ENCODE results near the gene HOXB5.

Gene HOXB5

DNA sequence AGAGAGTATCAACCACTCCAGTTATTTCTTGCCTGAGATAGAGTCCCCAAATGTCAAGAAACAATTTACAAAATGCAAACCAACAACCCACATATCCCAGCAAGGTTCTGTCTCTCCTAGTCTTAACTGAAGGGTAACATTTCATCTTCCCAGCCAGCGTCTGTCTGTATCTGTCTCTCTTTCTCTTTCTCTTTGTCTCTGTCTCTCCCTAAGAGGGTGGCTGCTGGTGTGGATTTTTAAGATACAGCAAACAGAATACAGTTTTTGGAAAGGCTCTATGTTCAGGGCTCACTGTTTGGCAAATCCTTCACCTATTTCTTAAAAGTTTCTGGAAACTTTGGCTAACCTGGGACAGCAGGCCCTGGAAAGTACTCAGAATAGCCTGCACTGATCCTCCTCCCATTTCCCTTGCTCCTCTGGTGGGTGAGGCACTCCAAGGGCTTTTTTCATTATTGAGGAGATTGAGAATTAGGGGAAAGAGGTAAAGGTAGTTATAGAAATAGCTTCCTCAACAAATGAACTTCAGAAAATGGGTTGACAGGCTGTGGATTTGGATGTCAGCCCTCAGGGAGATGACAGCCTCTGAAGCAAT is 21.7 kb downstream of the HOXB5 start:
- no peak for DNase-seq

DNA sequence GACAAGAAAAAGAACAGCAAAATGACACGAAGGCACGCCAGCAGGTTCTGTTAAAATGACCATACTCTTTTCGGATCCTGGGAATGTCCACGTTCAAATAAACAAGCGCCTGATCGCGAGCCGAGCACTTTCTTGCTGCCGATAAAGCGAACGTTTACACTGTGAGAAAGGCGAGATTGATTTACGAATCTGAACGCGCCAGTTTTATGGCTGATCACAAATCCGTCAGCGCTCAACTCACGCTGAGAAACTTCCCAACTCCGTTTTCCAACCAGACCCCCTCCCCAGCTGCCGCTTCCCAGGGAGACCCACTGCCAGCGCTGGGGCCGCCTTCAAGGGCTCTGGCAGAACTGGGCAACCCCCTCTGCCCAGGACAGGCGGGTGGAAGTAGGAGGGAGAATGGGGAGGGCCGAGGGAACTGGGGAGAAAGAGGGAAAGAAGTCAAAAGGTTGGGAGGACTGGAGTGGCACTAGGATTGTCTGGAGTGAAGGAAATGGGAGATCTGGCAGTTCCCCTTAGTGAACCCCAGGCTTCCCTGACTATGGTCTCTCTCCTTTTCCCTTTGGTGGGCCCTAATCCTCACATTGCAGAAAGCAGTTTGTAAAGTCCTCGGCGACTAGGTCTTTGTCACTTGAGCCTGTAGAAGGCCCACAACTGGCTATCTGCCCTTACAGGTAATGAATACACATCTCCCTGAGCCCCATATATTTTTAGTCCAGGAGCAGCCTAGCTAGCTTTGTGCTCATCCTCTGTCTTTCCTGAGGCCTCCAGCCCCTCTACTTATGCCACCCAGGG is 22.4 kb downstream of the HOXB5 start:
- no peak for DNase-seq

DNA sequence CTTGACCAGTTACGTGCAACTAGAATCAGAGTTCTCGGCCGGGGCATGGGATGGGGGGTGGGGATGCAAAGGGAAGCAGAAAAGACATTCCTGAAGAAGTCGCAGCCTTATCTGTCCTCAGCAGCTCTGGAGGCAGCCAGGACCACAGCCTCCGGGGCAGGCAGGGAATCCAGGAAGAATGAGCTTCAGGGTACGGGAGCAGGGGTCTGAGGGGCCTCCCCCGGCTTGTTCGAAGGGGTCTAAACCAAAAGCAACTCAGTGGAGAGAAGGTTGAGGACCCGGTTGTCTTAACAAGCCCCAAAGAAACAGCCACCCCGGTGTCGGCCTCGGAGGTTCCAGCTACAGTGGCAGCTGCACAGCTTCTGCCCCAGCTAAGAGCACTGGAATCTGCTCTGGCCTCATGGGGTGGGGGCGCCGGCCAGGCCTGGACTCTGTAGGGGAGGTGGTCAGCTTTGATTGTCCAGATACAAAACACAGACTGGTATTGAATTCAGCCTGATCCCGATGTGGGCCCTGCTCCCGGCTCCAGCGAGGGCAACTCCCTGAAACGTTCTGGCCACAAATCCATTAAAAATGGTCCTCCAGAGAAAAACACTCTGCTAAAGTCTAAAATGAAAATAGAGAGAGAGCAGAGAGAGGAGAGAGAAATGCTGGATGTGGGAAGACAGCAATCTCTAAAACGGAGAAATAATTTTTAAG is 23.1 kb downstream of the HOXB5 start:
- DNase-seq, result no peak

DNA sequence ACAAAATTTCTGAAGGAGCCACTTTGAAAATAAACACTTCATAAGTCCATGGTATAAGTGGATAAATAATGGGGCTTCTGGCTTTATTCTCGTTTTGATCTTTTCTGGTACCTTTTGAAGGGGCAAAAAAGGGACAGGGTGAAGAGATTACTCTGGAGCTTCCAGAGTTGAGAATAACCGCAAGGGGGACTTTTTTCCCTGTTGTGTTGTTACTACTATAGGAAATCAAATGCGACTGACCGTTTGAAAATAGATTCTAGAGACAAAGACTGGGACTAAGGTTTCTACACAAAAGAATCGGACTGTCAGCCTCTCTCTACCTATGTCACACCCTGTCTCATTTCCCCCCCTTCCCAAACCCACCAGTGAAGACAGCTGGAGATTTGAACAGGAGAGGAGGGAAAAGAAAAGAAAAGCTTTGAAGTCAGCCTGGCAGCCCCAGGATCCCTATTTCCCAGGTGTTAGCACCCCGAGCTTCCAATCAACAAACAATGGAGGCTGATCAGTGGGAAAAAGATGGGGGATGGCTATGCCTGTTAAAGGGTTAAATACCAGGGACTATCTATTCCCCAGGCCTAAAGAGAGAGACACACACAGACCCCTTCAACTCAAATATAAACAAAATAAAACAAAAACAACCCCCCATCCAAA is 23.8 kb downstream of the HOXB5 start:
- no peak for DNase-seq

DNA sequence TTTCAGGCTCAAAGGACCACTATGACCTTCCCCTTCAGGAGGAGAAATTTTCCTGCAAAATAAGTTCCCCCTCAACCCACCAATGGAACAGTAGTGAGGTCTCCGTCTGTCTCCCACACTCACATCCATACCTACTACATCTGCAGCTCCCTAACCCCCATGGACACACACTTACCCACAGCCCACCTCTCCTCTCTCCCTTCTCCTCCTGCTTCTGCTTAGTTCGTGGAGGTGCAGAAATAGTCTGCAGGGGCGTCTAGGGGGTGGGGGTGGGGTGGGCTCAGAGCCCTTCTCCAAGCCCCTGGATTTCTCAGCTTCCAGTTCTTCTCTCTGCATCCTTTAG is 24.4 kb downstream of the HOXB5 start:
- DNase-seq, result no peak

DNA sequence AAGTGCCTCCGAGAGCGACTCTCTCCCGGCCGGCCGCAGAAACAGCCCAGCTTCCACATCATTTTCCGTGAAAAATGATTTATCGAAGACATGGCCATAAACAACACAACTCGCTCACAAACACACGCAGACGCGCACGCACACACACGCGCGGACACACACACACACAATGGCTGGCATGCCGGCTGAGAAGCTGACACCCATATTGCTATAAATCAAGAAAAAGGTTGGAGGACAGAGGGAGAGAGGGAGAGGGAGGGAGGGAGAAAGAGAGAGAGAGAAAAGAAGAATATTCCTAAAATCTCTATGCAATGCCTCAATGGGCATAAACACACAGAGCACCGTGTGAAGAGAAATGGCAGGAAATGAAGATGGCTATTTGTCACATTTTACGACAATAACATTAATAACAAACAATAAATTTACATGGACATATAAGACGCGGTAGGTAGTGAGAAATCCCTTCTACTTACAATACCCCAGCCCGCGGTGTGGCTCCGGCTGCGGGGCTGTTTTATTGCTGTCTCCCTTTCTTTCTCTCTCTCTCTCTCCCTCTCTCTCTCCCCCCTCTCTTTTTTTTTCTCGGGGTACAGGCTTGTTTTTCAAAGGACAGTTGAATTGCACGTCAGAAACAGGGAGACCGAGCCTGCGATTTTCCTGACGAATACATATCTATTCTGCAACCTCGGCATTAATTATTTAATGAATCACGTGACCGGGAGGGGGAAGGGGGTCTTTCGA is 24.9 kb downstream of the HOXB5 start:
- no peak for DNase-seq

DNA sequence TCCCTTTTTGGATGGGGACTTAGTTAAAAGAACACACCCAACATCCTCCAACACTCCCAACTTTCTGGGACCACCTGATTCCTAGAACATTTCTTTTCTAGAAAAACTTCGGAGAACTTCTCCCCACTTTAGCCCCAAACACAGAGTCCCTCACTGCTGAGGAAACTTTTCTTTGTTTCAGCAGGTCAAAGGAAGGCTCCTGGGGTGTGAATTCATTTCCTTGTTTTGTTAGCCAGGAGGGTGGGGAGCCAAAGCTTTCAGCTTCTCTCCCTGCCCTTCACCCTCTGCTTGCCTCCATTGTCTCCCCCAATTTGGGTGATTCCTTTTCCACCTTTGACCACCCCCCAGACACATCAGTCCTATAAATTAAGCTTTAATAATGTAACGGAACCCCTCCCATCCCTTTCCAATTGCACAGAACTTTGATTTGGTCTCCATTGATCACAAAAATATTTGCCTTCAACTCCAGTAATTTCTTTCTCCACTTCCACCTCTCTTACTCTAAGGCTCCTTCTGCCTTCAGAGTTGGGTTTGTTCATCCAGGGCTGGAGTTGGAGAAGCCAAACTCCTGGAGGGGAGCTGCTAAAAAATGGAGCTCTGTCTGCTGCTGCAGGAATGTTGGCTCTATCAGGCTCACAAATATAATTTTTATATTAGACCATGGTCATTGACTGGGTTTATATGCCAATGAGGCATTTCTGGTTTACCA is 25.8 kb downstream of the HOXB5 start:
- DNase-seq, result no peak

DNA sequence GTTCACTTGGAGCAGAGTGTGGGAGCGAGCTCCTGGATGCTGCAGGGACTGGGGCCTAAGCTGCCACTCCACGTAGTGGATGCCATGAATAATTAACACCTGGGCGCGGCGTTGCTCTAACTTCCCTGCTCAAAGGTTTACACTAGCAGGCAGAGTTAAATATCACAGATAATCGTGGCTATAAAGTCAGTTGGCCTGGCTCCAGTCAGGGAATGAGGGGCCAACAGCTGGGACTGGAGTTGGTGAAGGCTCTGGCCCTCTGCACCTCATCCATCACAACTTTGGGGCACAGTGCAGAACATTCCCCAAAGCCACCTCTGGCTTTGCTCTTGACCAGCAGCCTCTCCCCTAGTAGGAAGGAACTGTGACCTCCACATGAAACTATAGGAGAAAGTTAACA is 26.4 kb downstream of the HOXB5 start:
- DNase-seq, result no peak

DNA sequence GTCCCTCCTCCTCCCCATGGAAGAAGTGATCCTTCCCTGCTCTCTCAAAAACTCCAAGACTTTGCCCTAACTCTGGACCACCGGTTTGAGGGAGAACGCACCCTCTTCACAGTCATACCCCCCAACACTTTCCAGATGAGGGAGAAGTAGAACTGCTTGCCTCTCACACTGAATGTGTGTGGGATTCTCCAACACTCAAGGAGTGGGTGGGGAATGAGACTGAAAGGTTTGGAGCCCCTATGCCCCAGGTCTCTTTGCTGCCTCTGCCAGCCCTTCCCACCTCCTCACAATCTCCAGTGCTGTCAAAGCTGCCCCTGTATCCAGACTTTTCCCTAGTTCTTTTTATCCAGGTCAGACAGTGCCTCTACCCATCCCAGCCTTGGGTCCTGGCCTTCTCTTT is 26.9 kb downstream of the HOXB5 start:
- no peak for DNase-seq

DNA sequence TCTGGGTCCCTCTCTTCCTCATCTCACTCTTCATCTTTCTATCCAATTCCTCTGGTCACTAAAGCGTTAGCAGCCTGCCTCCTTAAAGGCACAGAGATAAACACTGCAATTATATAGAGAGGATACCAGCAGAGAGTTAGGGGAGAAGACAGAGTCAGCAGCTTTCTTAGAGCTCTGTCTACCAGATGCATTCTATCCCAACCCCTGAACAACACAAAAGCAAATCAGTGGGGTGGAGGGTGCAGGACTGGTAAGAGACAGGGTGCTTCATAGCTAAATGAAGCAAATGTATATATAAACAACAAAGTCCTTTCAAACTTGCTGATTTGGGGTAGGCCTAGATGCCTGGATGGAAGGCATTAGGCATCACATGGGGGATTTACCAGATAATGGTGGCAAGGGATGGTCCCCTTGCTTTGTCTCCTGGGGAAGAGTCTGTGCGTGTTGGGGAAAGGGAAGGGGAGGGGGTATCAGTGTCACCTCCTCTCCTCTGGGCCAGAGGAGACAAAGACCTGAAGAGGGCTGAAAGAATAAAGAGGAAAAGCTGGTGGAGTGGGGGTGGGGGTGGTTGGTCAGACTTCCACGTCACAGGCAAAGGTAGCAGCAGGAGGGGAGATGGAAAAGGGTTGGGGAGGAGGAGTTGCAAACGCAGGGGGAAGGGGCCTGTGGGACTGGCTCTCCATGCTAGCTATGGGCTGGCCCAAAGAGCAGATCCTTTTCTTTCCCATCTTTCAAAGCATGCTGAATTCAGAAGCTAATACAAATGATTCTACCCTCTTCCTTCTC is 27.5 kb downstream of the HOXB5 start:
- DNase-seq, result no peak

DNA sequence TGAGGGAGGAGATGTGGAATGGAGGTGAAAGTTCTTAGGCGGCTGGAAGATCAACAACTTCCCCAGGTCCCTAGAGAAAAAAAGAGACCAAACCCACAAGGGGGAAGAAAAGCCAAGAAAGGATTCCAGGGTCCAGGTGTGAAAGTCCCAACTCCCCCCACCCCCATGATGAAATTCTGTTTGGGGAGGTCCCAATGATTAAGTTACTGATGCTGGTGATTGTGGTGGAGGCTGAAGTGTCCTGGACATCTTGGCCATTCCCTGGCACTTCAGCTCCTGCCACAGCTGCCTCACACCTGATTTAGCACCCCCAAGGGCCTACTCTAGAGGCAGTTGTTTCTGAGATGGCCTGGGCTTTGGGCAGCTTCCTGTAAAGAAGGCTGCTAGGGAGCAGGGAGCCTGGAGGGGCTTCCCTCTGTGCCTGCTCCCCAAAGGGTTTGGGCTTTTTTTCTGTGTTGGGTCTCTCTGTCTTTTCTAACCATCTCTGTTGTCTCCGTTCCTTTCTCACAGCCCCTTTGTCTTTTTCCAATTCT is 28.5 kb downstream of the HOXB5 start:
- DNase-seq, result no peak

DNA sequence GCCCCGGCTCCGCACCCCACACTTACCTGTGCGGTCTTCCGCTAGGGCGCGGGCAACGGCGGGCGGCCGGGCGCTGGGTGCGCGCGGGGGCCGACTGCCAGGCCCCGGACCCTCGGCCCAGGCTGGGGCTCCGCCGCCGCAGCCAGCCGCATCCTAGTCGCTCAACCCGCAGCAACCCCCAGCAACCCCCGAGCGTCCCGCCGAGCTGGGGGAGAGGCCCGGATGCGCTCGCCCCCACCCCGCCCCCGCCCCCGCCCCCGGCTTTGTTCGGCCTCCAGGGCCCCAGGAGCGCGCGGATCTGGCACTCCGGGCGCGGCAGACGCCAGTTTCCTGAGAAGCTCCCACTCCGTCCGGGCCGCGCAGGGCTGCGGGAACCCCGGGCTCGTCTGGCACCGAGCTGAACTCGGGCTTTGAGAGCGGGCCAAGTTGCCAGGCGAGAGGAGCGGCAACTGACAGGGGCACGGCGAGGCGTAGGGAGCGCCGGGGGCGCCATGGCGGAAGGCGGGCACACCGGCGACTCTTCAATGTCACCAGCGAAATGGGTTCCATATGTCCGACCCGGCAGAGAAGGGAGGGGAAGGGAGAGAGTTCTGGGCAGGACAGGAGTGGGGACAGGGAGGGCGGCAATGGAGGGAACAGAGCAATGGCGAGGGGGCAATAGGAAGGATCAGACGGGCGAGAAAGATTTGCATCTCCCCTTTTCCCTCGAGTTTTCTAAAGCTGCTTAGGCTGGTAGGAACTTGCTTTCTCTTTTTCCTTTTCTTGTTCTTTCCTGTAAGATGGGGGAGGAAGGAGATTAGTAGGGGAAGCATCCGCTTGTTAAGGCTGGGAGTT is 29.2 kb downstream of the HOXB5 start:
- DNase-seq, result no peak

DNA sequence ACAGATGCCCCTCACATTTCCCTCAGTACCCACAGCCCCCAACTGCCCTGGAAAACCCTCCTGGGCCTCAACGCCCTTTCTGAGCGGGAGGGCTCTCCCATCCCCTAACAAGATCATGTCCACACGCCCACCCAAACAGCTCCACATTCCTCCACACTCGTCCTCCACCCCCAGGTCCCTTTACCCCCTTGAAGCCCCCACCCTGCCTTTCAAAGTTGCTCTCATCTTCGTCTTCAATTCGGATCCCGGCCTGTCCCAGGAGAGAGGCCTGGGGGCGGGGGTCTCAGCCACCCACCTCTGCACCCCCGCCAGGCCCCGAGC is 29.8 kb downstream of the HOXB5 start:
- DNase-seq, result no peak

DNA sequence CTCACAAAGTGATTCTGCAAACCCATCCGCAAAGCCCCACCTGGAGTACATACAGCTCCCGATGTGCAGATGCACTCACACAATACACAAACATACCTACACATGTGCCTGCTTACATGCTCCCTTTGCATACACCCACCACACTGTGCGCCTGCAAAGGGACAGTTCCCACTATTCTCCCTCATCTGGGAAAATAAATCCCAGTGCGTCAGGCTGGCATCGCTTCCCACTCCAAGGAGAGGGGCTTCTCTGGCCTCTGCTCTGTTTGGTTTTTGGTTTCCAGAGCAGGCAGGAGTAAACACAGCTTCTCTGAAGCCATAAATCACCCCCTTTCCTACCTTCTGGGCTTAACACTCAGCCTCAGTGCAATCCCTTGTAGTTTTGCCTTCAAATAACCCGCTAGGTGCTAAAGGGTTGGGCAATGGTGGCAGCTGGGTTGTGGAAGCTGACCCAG is 30.2 kb downstream of the HOXB5 start:
- no peak for DNase-seq

DNA sequence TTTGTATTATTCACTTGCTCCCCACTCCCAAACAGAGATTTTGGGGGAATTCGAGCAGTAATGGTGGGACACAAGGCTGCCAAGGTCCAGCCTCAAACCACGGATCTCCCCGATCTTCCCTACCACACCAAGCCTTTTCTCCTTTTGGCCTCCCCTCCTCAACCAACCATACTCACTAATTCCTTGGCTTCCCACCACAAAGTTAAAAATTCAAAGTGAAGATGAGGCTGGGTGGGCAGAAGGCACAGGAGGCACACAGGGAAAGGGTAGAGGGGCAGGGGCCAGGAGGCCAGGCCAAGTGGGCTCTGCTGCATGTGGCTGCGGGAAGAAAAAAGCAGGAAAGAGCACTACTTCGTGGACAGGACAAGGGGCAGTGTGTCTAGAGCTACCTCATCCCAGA is 30.6 kb downstream of the HOXB5 start:
- DNase-seq, result no peak

DNA sequence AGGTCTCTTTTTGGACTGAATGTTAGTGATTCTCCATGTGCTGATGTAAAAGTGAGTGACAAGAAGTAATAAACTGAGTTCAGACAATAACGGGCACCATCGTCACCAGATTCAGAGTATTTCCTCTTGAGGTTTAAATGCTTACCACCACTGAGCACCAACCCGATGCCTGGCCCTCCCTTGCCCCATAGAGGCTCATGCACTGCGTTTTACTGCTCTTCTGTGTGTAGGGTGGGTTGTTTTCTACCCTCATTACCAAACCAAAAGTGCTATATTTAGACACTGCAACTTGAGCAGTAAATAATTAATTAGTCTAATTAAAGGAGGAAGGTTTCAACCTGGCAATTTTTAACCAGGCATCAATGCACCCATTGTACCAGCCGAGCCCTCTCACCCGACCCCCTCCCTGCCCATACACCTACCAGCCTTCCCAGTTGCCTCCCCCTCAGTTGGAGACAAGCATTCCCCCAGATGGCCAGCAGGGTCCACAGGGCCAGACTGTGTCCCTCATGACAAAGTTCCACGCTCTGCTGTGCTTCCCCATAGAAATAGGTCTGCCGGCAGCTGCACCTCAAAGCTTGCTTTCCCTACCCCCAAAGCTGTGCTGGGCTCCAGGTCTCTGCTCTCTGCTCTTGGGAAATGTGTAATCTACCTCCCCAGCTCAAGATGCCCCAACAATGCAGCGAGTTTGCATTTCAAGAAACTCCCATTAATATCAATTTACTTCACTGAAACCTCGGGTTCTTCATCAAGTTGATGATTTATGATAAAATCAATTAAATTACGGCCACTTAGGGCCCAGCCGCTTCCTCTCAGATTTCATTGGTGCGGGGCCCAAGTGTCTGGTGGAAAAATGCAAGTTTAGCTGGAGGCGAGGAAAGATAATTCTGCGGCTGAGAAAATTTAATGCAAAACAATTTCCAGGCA is 31.4 kb downstream of the HOXB5 start:
- no peak for DNase-seq

DNA sequence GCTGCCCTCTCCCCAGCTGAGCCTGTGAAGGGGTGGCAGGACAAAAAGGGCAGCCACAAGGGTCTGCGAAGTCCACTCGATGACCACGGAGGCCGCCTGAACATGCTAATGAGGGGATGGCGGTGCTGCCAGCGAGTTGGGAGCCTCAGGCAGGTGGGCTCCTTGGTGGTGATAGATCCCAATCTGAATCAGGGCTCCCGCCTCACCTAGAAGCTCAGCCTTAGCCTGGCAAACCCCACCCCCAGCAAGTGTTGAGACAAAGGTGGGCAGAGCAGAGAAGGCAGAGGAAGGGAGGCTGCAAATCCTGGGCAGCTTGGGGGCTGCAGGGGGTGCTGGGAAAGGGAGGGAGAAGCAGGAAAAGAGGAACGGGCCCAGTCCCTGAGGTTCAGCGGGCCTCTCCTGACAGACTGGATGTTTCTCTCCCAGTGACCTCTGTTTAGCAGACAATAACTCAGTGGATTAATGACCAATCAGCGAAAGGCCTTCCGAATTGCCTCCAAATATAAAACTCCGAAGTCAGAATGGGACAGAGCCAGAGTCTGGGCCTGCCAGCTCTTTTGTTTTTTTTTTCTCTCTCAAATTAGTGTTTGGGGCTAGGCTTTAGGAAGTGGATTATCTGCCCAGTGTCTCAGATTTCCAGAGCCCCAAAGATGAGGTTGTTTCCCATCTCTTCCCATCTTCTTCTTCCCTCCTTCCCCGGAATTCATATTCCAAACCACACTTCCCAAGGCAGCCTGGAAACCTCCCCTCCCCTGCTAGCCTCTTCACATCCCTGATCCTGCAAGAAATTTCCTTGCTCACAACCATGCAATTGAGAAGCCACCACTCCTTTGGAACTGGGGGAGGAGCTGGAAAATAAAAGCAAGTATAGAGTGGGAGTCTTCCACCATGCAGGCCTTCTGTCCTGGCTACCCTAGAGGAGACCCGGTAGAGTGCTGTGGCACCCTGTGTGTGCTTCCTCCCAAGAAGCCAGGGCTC is 33.5 kb downstream of the HOXB5 start:
- no peak for DNase-seq
